Muscle of leg (tissue), 11 donors: ENCODE measurements around the gene SSC5D. TPM values are rescaled to one million over a fixed set of nuclear protein-coding genes. Genes with fewer than 3 reads are reported as not detected.
A peak's percentile ranks its signal among the peaks of the same experiment; 100 is the strongest.
"Not testable (repeated sequence)": the region's sequence is repeated elsewhere in the genome, so short reads cannot be mapped to it uniquely, and the experiment has no call there.

Experiments used
- DNase-seq: peaks from one replicate; pipeline ENCODE4 v3.0.0; 2013
- H3K27ac ChIP-seq: one replicate; pipeline ENCODE4 v1.5.1; 2013; ENCODE audit warnings: mild to moderate bottlenecking, low read length, control low read depth
- H3K27me3 ChIP-seq: one replicate; pipeline ENCODE4 v1.6.1; 2013; ENCODE audit warnings: low read length; ENCODE audit not compliant: control insufficient read depth, insufficient read depth
- H3K36me3 ChIP-seq: one replicate; pipeline ENCODE4 v1.6.1; 2013; ENCODE audit warnings: low read length; ENCODE audit not compliant: control insufficient read depth, insufficient read depth
- H3K4me1 ChIP-seq: one replicate; pipeline ENCODE4 v1.6.1; 2013; ENCODE audit warnings: low read length; ENCODE audit not compliant: control insufficient read depth, insufficient read depth
- H3K4me3 ChIP-seq: one replicate; pipeline ENCODE4 v1.5.1; 2013; ENCODE audit warnings: low read length, control low read depth
- H3K9me3 ChIP-seq: replicated peaks from 2 replicates; pipeline ENCODE4 v1.6.1; 2013; ENCODE audit warnings: low read depth, low read length; ENCODE audit not compliant: control insufficient read depth
- WGBS: methylation state at CpG from one replicate; pipeline ENCODE4 v1.1.5; 2013; ENCODE audit warnings: missing lambda C conversion rate; ENCODE audit not compliant: insufficient coverage; 5-methylcytosine and 5-hydroxymethylcytosine counted together
- polyA plus RNA-seq, 8 donors: library from polyadenylated mRNA; unstranded; fragments of 120-200 nt; gene quantifications; one replicate each; pipeline versions ENCODE4 v1.2.1 to v1.2.3, GENCODE V29; 2013; ENCODE audit warnings: inconsistent platforms in 1 of 8, low replicate concordance in 1 of 8; ENCODE audit not compliant: insufficient read length in 8 of 8, insufficient read depth in 1 of 8
- total RNA-seq: library from RNA; stranded (reverse); fragments of 120-200 nt; gene quantifications from one replicate; pipeline ENCODE4 v1.2.4, GENCODE V29; 2013

The SSC5D gene
- total and polyA plus RNA-seq, 9 donors: 7.9 to 54.8 (median 23.7) TPM

- no peaks in the 10 kb centered on the region for H3K9me3 ChIP-seq
- no peak overlapping the region for H3K4me3 ChIP-seq
- no peak overlapping the region for H3K27ac ChIP-seq
- peaks cover 36% of the 10 kb centered on the region for H3K36me3 ChIP-seq
- H3K4me1 ChIP-seq: peaks cover 51% of the 10 kb centered on the region
- peaks cover 8% of the 10 kb centered on the region for H3K27me3 ChIP-seq
- WGBS: 76% methylated on average over 7 of the region's 11 CpGs
- no peak for DNase-seq
These were observed 7.6 kb downstream of the SSC5D start for GRCh38 chr19:55495646-55496349.

- 56% methylated on average over 8 of the region's 10 CpGs for WGBS
- not testable (repeated sequence) for H3K27me3 ChIP-seq, H3K9me3 ChIP-seq, H3K27ac ChIP-seq, DNase-seq, H3K4me3 ChIP-seq
- Histone ChIP-seq H3K36me3 (peaks cover 46% of the 10 kb centered on the region), H3K4me1 (peaks cover 41% of the 10 kb centered on the region)
These were observed 8.6 kb downstream of the SSC5D start for GRCh38 chr19:55496820-55497219.

GRCh38 chr19:55497763-55498162 lies 9.5 kb downstream of the SSC5D start:
- peaks cover 32% of the 10 kb centered on the region for H3K4me1 ChIP-seq
- peaks cover 48% of the 10 kb centered on the region for H3K36me3 ChIP-seq
- peaks cover 8% of the 10 kb centered on the region for H3K27me3 ChIP-seq
- H3K9me3 ChIP-seq: no peaks in the 10 kb centered on the region
- H3K27ac ChIP-seq: no peak overlapping the region
- DNase-seq: no peak
- H3K4me3 ChIP-seq: no peak overlapping the region
- 78% methylated on average over 13 of the region's 13 CpGs for WGBS

- H3K27ac ChIP-seq: no peak overlapping the region
- WGBS: no CpG with 5 or more reads among the region's 2 CpGs
- H3K36me3 ChIP-seq: peaks cover 48% of the 10 kb centered on the region
- peaks cover 8% of the 10 kb centered on the region for H3K27me3 ChIP-seq
- no peak for DNase-seq
- H3K9me3 ChIP-seq: no peaks in the 10 kb centered on the region
- peaks cover 28% of the 10 kb centered on the region for H3K4me1 ChIP-seq
- H3K4me3 ChIP-seq: no peak overlapping the region
These were observed 10.1 kb downstream of the SSC5D start for GRCh38 chr19:55498246-55498840.

- Histone ChIP-seq H3K27me3 (peaks cover 3% of the 10 kb centered on the region), H3K36me3 (peaks cover 47% of the 10 kb centered on the region), H3K9me3 (no peaks in the 10 kb centered on the region), H3K27ac (no peak overlapping the region), H3K4me1 (peaks cover 20% of the 10 kb centered on the region), H3K4me3 (no peak overlapping the region)
- DNase-seq: no peak
- WGBS: 90% methylated on average over 21 of the region's 26 CpGs
These were observed 12.2 kb downstream of the SSC5D start for GRCh38 chr19:55500368-55500952.

- no peak for DNase-seq
- Histone ChIP-seq H3K27ac (no peak overlapping the region), H3K4me3 (no peak overlapping the region), H3K36me3 (peaks cover 39% of the 10 kb centered on the region), H3K4me1 (peaks cover 16% of the 10 kb centered on the region), H3K9me3 (no peaks in the 10 kb centered on the region), H3K27me3 (peaks cover 3% of the 10 kb centered on the region)
- WGBS: 97% methylated on average over 9 of the region's 9 CpGs
These were observed 14.1 kb downstream of the SSC5D start for GRCh38 chr19:55502197-55502952.

- Histone ChIP-seq H3K9me3 (no peaks in the 10 kb centered on the region), H3K27ac (no peak overlapping the region), H3K27me3 (peaks cover 3% of the 10 kb centered on the region), H3K4me1 (peaks cover 16% of the 10 kb centered on the region), H3K4me3 (no peak overlapping the region), H3K36me3 (peaks cover 37% of the 10 kb centered on the region)
- no peak for DNase-seq
- WGBS: 88% methylated on average over 17 of the region's 17 CpGs
These were observed 14.9 kb downstream of the SSC5D start for GRCh38 chr19:55503157-55503501.

GRCh38 chr19:55503502-55504251 lies 15.4 kb downstream of the SSC5D start:
- peak overlapping the region; percentile 48 for H3K4me3 ChIP-seq
- H3K27ac ChIP-seq: peak overlapping the region; percentile 78
- H3K36me3 ChIP-seq: peaks cover 31% of the 10 kb centered on the region
- H3K27me3 ChIP-seq: peaks cover 3% of the 10 kb centered on the region
- H3K9me3 ChIP-seq: no peaks in the 10 kb centered on the region
- DNase-seq: peak; percentile 96
- WGBS: 12% methylated on average over 61 of the region's 64 CpGs
- H3K4me1 ChIP-seq: peaks cover 13% of the 10 kb centered on the region

- DNase-seq: no peak
- H3K27me3 ChIP-seq: peaks cover 3% of the 10 kb centered on the region
- H3K9me3 ChIP-seq: no peaks in the 10 kb centered on the region
- H3K36me3 ChIP-seq: peaks cover 27% of the 10 kb centered on the region
- H3K4me3 ChIP-seq: no peak overlapping the region
- no peak overlapping the region for H3K27ac ChIP-seq
- WGBS: 30% methylated on average over 8 of the region's 13 CpGs
- H3K4me1 ChIP-seq: peaks cover 9% of the 10 kb centered on the region
These were observed 16.0 kb downstream of the SSC5D start for GRCh38 chr19:55504252-55504603.
